ENCODE measurements around the gene SMAD7. TPM values are rescaled to one million over a fixed set of nuclear protein-coding genes. Genes with fewer than 3 reads are reported as not detected.
"Not testable (repeated sequence)": the region's sequence is repeated elsewhere in the genome, so short reads cannot be mapped to it uniquely, and the experiment has no call there.

The SMAD7 gene
- total RNA-seq, 1 donor from 2014 or later: 17.7 TPM

- intact Hi-C loops (cut with micrococcal nuclease): no loop called here
Observed at GRCh38 chr18:48886520-48887293, 64.1 kb downstream of the SMAD7 start.

- intact Hi-C loops (cut with micrococcal nuclease): no loop called here
Observed at GRCh38 chr18:48885924-48886400, 64.8 kb downstream of the SMAD7 start.

- intact Hi-C loops (cut with micrococcal nuclease): no loop called here
Observed at GRCh38 chr18:48885266-48885923, 65.4 kb downstream of the SMAD7 start.

- intact Hi-C loops (cut with micrococcal nuclease): no loop called here
Observed at GRCh38 chr18:48884771-48885170, 66.0 kb downstream of the SMAD7 start.

GRCh38 chr18:48884306-48884705, 66.5 kb downstream of the SMAD7 start:
- intact Hi-C loops (cut with micrococcal nuclease): no loop called here

- intact Hi-C loops (cut with micrococcal nuclease): no loop called here
Observed at GRCh38 chr18:48882379-48882778, 68.4 kb downstream of the SMAD7 start.

- intact Hi-C loops (cut with micrococcal nuclease): no loop called here
Observed at GRCh38 chr18:48880931-48881330, 69.8 kb downstream of the SMAD7 start.

GRCh38 chr18:48879008-48879431, 71.7 kb downstream of the SMAD7 start:
- intact Hi-C loops (cut with micrococcal nuclease): no loop called here

GRCh38 chr18:48878471-48878870, 72.3 kb downstream of the SMAD7 start:
- intact Hi-C loops (cut with micrococcal nuclease): no loop called here

- intact Hi-C loops (cut with micrococcal nuclease): no loop called here
Observed at GRCh38 chr18:48877941-48878340, 72.8 kb downstream of the SMAD7 start.

- intact Hi-C loops (cut with micrococcal nuclease): no loop called here
Observed at GRCh38 chr18:48876590-48876989, 74.2 kb downstream of the SMAD7 start.

- intact Hi-C loops (cut with micrococcal nuclease): no loop called here
Observed at GRCh38 chr18:48875942-48876511, 74.7 kb downstream of the SMAD7 start.

GRCh38 chr18:48875314-48875941, 75.3 kb downstream of the SMAD7 start:
- intact Hi-C loops (cut with micrococcal nuclease): no loop called here

- intact Hi-C loops (cut with micrococcal nuclease): no loop called here
Observed at GRCh38 chr18:48874701-48875162, 76.0 kb downstream of the SMAD7 start.

- intact Hi-C loops (cut with micrococcal nuclease): no loop called here
Observed at GRCh38 chr18:48874233-48874632, 76.5 kb downstream of the SMAD7 start.

GRCh38 chr18:48872234-48873145, 78.3 kb downstream of the SMAD7 start:
- intact Hi-C loops (cut with micrococcal nuclease): no loop called here

- intact Hi-C loops (cut with micrococcal nuclease): no loop called here
Observed at GRCh38 chr18:48871391-48872166, 79.2 kb downstream of the SMAD7 start.

- intact Hi-C loops (cut with micrococcal nuclease): not testable (repeated sequence)
Observed at GRCh38 chr18:48870926-48871325, 79.8 kb downstream of the SMAD7 start.

Data from T-helper 2 cell treated with Interferon-gamma antibody and Interleukin-4, amounts not matched to agents 100 ng/mL and 5 ng/mL, for 36 hours (primary cell).